GM23248 (cell line): ENCODE measurements around the gene SYTL2.

Experiments
- EZH2 ChIP-seq: fragments of 200-600 bp; sonication (generic); IDR thresholded peaks from 2 replicates; pipeline ENCODE4 v1.6.1; 2018; ENCODE audit warnings: antibody characterized with exemption, mild to moderate bottlenecking; ENCODE audit not compliant: insufficient read depth, poor library complexity, severe bottlenecking
- EZH2phosphoT487 ChIP-seq: fragments of 200-600 bp; sonication (generic); IDR thresholded peaks from 2 replicates; pipeline ENCODE4 v1.6.1; 2018; ENCODE audit warnings: antibody characterized with exemption, moderate library complexity, mild to moderate bottlenecking, low read depth; ENCODE audit not compliant: insufficient read depth

DNA sequence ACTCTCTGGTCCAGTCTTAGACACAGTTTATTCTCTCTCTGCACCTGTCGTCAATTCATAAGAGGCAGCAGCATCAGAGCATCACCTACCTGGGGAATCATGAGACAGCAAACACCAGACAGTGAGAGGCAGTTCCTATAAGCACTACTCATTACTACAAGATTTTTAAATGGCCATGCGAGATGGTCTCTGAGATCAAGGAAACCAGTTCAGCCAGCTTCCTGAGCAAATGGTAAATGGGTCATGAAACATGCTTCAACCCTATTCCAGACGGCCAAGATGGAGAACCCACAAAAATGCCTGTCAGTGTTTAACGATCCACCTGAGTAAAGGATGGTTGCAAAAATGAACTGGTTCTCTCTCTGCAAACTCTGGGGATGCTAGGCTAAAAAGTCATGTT lies 52.9 kb downstream of the SYTL2 start:
- TF ChIP-seq EZH2: no peak
- TF ChIP-seq EZH2phosphoT487: no peak
